ENCODE measurements around the gene ZNF583.
A peak's percentile ranks its signal among the peaks of the same experiment; 100 is the strongest.

ZNF583 gene

GRCh38 chr19:56393119-56394012, 10.8 kb upstream of the ZNF583 start, which contains the start of gene ZNF582:
Gene ZNF582, minus strand, starts transcription at chr19:56393534. Its CDS starts 1,782 bp downstream, at chr19:56391752.
- H3K36me3 ChIP-seq (ENCODE audit: control insufficient read depth, insufficient read depth, low read length, severe bottlenecking): peaks cover 27% of the 10 kb centered on the region
- H3K27me3 ChIP-seq (replicated peaks; ENCODE audit: control insufficient read depth, insufficient read depth, low read length): no peaks in the 10 kb centered on the region
- peak within 1 kb of the TSS; percentile 95 for H3K9ac ChIP-seq (ENCODE audit: low read length)
- no peaks in the 10 kb centered on the region for H3K9me3 ChIP-seq (ENCODE audit: control insufficient read depth, low read length)
- DNase-seq (ENCODE audit: low read depth): peak; percentile 99
- H3K4me3 ChIP-seq (ENCODE audit: low read length): peak within 1 kb of the TSS; percentile 93
- peaks cover 11% of the 10 kb centered on the region for H3K4me1 ChIP-seq (ENCODE audit: control insufficient read depth, insufficient read depth, low read length)

GRCh38 chr19:56398809-56399208, 5.3 kb upstream of the ZNF583 start:
- H3K4me3 ChIP-seq (ENCODE audit: low read length): no peak overlapping the region
- H3K9ac ChIP-seq (ENCODE audit: low read length): no peak overlapping the region
- H3K27me3 ChIP-seq (replicated peaks; ENCODE audit: control insufficient read depth, insufficient read depth, low read length): no peaks in the 10 kb centered on the region
- H3K4me1 ChIP-seq (ENCODE audit: control insufficient read depth, insufficient read depth, low read length): peaks cover 11% of the 10 kb centered on the region
- no peak for DNase-seq (ENCODE audit: low read depth)
- H3K9me3 ChIP-seq (ENCODE audit: control insufficient read depth, low read length): peaks cover 14% of the 10 kb centered on the region
- peaks cover 27% of the 10 kb centered on the region for H3K36me3 ChIP-seq (ENCODE audit: control insufficient read depth, insufficient read depth, low read length, severe bottlenecking)

GRCh38 chr19:56400485-56400884, 3.6 kb upstream of the ZNF583 start:
- no peak overlapping the region for H3K4me3 ChIP-seq (ENCODE audit: low read length)

GRCh38 chr19:56403261-56403660, 871 bp upstream of the ZNF583 start:
- peak overlapping the region; percentile 97 for H3K9ac ChIP-seq (ENCODE audit: low read length)
- H3K27me3 ChIP-seq (replicated peaks; ENCODE audit: control insufficient read depth, insufficient read depth, low read length): no peaks in the 10 kb centered on the region
- peaks cover 37% of the 10 kb centered on the region for H3K36me3 ChIP-seq (ENCODE audit: control insufficient read depth, insufficient read depth, low read length, severe bottlenecking)
- H3K4me3 ChIP-seq (ENCODE audit: low read length): peak overlapping the region; percentile 85
- DNase-seq (ENCODE audit: low read depth): peak; percentile 34
- peaks cover 37% of the 10 kb centered on the region for H3K9me3 ChIP-seq (ENCODE audit: control insufficient read depth, low read length)
- H3K4me1 ChIP-seq (ENCODE audit: control insufficient read depth, insufficient read depth, low read length): peaks cover 14% of the 10 kb centered on the region

More at GRCh38 chr19:56400485-56400884, 3.6 kb upstream of the ZNF583 start:
- Histone ChIP-seq H3K36me3 (ENCODE audit: control insufficient read depth, insufficient read depth, low read length, severe bottlenecking) (peaks cover 27% of the 10 kb centered on the region), H3K27me3 (replicated peaks; ENCODE audit: control insufficient read depth, insufficient read depth, low read length) (no peaks in the 10 kb centered on the region), H3K9ac (ENCODE audit: low read length) (no peak overlapping the region), H3K4me1 (ENCODE audit: control insufficient read depth, insufficient read depth, low read length) (peaks cover 14% of the 10 kb centered on the region), H3K9me3 (ENCODE audit: control insufficient read depth, low read length) (peaks cover 14% of the 10 kb centered on the region)
- no peak for DNase-seq (ENCODE audit: low read depth)

GRCh38 chr19:56404705-56405056, 549 bp downstream of the ZNF583 start:
- peaks cover 39% of the 10 kb centered on the region for H3K36me3 ChIP-seq (ENCODE audit: control insufficient read depth, insufficient read depth, low read length, severe bottlenecking)
- H3K9me3 ChIP-seq (ENCODE audit: control insufficient read depth, low read length): peaks cover 49% of the 10 kb centered on the region
- H3K9ac ChIP-seq (ENCODE audit: low read length): peak overlapping the region; percentile 97
- DNase-seq (ENCODE audit: low read depth): no peak
- peak overlapping the region; percentile 85 for H3K4me3 ChIP-seq (ENCODE audit: low read length)
- H3K4me1 ChIP-seq (ENCODE audit: control insufficient read depth, insufficient read depth, low read length): peaks cover 14% of the 10 kb centered on the region
- H3K27me3 ChIP-seq (replicated peaks; ENCODE audit: control insufficient read depth, insufficient read depth, low read length): no peaks in the 10 kb centered on the region

- Histone ChIP-seq H3K9me3 (ENCODE audit: control insufficient read depth, low read length) (peaks cover 49% of the 10 kb centered on the region), H3K4me1 (ENCODE audit: control insufficient read depth, insufficient read depth, low read length) (peaks cover 14% of the 10 kb centered on the region), H3K27me3 (replicated peaks; ENCODE audit: control insufficient read depth, insufficient read depth, low read length) (no peaks in the 10 kb centered on the region), H3K4me3 (ENCODE audit: low read length) (peak overlapping the region; percentile 85), H3K36me3 (ENCODE audit: control insufficient read depth, insufficient read depth, low read length, severe bottlenecking) (peaks cover 39% of the 10 kb centered on the region), H3K9ac (ENCODE audit: low read length) (peak overlapping the region; percentile 97)
- DNase-seq (ENCODE audit: low read depth): no peak
These were observed 930 bp downstream of the ZNF583 start for GRCh38 chr19:56405062-56405461.

GRCh38 chr19:56423276-56423984, 19.3 kb downstream of the ZNF583 start:
- H3K27me3 ChIP-seq (replicated peaks; ENCODE audit: control insufficient read depth, insufficient read depth, low read length): no peaks in the 10 kb centered on the region
- H3K36me3 ChIP-seq (ENCODE audit: control insufficient read depth, insufficient read depth, low read length, severe bottlenecking): peaks cover 66% of the 10 kb centered on the region
- no peak for DNase-seq (ENCODE audit: low read depth)
- peaks cover 100% of the 10 kb centered on the region for H3K9me3 ChIP-seq (ENCODE audit: control insufficient read depth, low read length)
- H3K4me1 ChIP-seq (ENCODE audit: control insufficient read depth, insufficient read depth, low read length): no peaks in the 10 kb centered on the region
- peak overlapping the region; percentile 75 for H3K4me3 ChIP-seq (ENCODE audit: low read length)
- H3K9ac ChIP-seq (ENCODE audit: low read length): no peak overlapping the region

- DNase-seq (ENCODE audit: low read depth): no peak
- peak overlapping the region; percentile 75 for H3K4me3 ChIP-seq (ENCODE audit: low read length)
- H3K9ac ChIP-seq (ENCODE audit: low read length): no peak overlapping the region
- no peaks in the 10 kb centered on the region for H3K27me3 ChIP-seq (replicated peaks; ENCODE audit: control insufficient read depth, insufficient read depth, low read length)
- peaks cover 100% of the 10 kb centered on the region for H3K9me3 ChIP-seq (ENCODE audit: control insufficient read depth, low read length)
- H3K4me1 ChIP-seq (ENCODE audit: control insufficient read depth, insufficient read depth, low read length): no peaks in the 10 kb centered on the region
- peaks cover 60% of the 10 kb centered on the region for H3K36me3 ChIP-seq (ENCODE audit: control insufficient read depth, insufficient read depth, low read length, severe bottlenecking)
These were observed 19.8 kb downstream of the ZNF583 start for GRCh38 chr19:56423985-56424353.

GRCh38 chr19:56441206-56441792, 37.2 kb downstream of the ZNF583 start:
- no peak overlapping the region for H3K9ac ChIP-seq (ENCODE audit: low read length)
- peak overlapping the region; percentile 68 for H3K4me3 ChIP-seq (ENCODE audit: low read length)
- peaks cover 36% of the 10 kb centered on the region for H3K36me3 ChIP-seq (ENCODE audit: control insufficient read depth, insufficient read depth, low read length, severe bottlenecking)
- DNase-seq (ENCODE audit: low read depth): no peak
- H3K9me3 ChIP-seq (ENCODE audit: control insufficient read depth, low read length): peaks cover 86% of the 10 kb centered on the region
- H3K27me3 ChIP-seq (replicated peaks; ENCODE audit: control insufficient read depth, insufficient read depth, low read length): no peaks in the 10 kb centered on the region
- H3K4me1 ChIP-seq (ENCODE audit: control insufficient read depth, insufficient read depth, low read length): no peaks in the 10 kb centered on the region

GRCh38 chr19:56474308-56474707, 70.2 kb downstream of the ZNF583 start:
- DNase-seq (ENCODE audit: low read depth): no peak
- Histone ChIP-seq H3K36me3 (ENCODE audit: control insufficient read depth, insufficient read depth, low read length, severe bottlenecking) (peaks cover 26% of the 10 kb centered on the region), H3K4me1 (ENCODE audit: control insufficient read depth, insufficient read depth, low read length) (no peaks in the 10 kb centered on the region), H3K9ac (ENCODE audit: low read length) (no peak overlapping the region), H3K27me3 (replicated peaks; ENCODE audit: control insufficient read depth, insufficient read depth, low read length) (no peaks in the 10 kb centered on the region), H3K4me3 (ENCODE audit: low read length) (no peak overlapping the region), H3K9me3 (ENCODE audit: control insufficient read depth, low read length) (peaks cover 7% of the 10 kb centered on the region)

GRCh38 chr19:56476093-56476492, 72.0 kb downstream of the ZNF583 start:
- Histone ChIP-seq H3K9me3 (ENCODE audit: control insufficient read depth, low read length) (peaks cover 7% of the 10 kb centered on the region), H3K4me3 (ENCODE audit: low read length) (peak overlapping the region; percentile 98), H3K36me3 (ENCODE audit: control insufficient read depth, insufficient read depth, low read length, severe bottlenecking) (peaks cover 18% of the 10 kb centered on the region), H3K4me1 (ENCODE audit: control insufficient read depth, insufficient read depth, low read length) (no peaks in the 10 kb centered on the region), H3K27me3 (replicated peaks; ENCODE audit: control insufficient read depth, insufficient read depth, low read length) (no peaks in the 10 kb centered on the region), H3K9ac (ENCODE audit: low read length) (no peak overlapping the region)
- DNase-seq (ENCODE audit: low read depth): no peak
